Activated CD4-positive, CD25-positive, alpha-beta regulatory T cell treated with anti-CD3 and anti-CD28 coated beads, Interleukin-2, amount 50 U/mL, for 72 hours (primary cell): Measurements from ENCODE around the gene CPNE6.

Experiments used
- DNase-seq: peaks from one replicate; pipeline ENCODE4 v3.0.0; 2021

The CPNE6 gene

DNA sequence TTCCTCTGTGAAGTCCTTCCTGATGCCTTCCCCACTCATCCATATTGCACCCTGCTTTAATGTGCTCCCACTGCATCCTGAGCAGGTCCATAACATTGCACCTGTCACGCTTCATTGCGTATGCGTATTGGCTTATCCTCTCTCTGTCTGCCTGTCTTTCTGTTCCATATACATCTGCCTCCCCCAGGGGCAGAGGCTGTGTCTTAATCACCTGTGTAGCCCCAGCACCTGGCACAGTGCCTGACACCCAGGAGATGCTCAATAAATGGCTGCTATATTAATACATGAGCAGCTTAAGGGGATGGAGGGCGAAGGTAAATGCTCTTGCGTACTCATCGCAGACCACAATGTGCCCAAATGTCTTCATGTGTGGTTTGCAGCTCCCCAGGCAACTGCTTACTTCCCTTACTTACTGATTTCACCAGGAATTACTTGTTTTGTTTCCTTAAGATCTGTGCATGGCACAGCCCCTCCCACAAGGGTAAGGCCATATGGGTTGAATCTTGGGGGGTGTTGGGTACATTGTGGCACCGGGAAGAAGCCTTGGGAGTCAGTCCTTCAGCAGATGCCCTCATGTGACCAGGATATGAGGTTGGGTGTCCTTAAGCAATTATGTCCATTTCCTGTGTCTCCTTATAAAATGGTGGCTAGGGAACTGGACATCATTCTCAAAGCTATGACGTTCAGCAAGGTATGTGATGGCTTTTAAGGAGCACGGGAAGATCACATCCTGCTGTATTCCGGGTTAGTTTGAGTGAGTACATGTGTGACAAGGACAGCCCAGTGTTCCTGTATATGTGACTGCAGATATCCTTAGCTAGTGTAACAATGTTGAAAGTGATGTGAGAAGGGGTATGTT, 848 bp upstream of the CPNE6 start:
- no peak for DNase-seq

DNA sequence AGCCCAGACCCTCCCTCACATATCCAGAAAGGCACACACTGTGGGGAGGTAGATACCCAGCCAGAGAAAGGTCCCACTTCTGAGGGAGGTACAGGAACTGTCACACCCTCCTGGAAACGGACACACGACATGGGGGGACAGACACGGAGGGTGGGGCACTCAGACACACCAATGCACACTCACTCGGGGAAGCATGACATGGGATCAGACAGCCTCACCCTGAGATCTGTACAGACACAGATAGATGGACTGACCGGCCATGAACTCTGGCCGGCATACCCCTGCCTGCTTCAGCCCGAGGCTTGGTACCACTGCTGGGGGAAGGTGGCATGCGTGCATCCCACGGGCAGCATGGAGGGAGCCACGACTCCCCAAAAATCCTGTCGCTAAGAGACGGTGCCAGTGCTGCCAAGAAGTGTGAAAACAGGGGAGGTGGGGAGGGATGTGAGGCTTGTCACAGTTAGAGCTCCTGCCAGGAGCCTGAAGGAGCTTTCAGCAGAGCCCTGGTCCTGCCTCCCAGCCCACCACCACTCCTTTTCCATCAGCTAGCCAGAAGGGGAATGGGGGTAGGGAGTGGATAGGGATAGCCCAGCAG, 571 bp downstream of the CPNE6 start:
- DNase-seq, result no peak

DNA sequence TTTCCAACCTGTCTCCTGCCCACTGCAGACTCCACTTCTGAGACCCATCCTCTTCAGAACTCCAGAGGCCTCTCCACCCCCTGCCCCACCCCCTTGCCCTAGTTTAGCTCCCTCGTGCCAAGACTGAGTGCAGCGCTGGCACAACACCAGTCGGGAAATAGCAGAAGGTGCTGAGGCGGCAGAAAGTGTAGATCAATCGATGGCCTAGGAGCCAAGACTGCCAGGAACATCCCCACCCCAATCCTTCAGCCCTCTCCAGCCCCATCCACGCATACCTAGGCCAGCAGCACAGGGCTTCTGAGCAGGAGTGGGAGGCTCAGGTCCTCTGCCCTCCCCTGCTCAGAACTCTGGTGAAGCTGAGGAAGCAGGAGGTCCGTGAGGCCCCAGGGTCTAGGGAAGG, 1.1 kb downstream of the CPNE6 start:
- no peak for DNase-seq

DNA sequence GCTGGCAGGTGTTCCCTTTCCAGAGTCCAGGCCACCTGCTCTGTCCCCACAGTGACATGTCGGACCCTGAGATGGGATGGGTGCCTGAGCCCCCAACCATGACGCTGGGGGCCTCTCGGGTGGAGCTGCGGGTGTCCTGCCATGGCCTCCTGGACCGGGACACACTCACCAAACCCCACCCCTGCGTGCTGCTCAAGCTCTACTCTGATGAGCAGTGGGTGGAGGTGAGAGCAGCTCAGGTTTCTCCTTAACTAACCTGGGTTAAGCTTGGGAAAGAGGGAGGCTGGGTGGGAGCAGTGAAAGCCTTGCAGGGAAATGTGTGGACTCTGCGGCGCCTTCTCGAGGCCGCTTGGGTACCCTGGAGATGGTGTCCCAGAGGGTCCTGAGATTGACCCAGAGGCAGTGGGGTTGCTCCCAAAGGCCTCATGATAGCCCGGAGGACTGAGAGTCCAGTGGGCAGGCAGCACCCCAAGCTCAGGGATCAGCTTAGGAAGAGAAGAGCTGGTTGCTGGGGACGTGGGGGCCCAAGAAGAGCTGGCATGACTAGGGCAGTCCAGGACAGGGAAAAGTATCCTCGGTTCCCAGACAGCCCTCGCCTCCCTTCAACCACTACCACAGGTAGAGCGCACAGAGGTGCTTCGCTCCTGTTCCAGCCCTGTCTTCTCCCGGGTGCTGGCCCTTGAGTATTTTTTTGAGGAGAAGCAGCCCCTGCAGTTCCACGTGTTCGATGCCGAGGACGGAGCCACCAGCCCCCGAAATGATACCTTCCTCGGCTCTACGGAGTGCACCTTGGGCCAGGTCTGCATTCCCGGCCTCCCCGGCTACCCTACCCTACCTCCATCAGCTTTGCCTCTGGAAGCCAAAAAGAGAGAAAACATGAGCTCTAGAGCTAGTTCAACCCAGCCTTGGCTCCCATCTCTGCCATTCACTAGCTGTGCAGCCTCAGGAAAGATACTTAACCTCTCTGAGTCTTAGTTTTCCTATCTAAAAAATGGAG, 1.8 kb downstream of the CPNE6 start:
- DNase-seq, result no peak

DNA sequence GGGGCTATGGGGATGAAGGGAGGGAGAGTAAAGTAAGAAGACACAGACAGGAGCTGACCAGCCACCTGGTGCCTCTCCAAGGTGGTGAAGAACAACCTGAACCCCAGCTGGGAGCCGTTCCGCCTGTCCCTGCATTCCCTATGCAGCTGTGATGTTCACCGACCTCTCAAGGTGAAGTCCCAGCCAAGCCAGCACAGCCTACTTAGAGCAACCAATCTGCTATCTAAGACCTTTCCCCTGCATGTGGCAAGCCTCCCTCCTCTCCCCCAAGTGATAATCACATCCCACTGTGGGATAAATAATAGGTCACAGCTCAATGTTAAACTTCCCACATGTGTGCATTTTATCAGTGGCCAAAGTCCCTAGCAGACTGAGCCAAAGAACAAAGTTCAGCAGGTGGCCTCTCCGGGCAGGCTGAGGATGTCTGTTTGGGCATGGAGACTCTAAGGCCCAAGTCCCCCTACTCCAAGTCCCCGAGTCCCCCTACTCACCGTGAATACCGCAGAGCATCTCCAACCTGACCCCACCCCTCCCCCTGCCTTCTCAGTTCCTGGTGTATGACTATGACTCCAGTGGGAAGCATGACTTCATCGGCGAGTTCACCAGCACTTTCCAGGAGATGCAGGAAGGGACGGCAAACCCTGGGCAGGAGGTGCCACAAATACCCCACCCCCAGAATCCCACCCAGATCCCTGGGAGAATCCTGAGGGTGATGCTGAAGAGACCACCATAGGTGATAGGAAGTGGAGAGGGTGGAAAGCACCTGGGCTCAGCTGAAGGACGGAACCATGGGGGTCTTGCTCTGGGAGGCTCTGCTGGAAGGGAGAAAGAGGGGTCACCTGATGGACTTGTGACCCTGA, 3.5 kb downstream of the CPNE6 start:
- DNase-seq, result no peak

DNA sequence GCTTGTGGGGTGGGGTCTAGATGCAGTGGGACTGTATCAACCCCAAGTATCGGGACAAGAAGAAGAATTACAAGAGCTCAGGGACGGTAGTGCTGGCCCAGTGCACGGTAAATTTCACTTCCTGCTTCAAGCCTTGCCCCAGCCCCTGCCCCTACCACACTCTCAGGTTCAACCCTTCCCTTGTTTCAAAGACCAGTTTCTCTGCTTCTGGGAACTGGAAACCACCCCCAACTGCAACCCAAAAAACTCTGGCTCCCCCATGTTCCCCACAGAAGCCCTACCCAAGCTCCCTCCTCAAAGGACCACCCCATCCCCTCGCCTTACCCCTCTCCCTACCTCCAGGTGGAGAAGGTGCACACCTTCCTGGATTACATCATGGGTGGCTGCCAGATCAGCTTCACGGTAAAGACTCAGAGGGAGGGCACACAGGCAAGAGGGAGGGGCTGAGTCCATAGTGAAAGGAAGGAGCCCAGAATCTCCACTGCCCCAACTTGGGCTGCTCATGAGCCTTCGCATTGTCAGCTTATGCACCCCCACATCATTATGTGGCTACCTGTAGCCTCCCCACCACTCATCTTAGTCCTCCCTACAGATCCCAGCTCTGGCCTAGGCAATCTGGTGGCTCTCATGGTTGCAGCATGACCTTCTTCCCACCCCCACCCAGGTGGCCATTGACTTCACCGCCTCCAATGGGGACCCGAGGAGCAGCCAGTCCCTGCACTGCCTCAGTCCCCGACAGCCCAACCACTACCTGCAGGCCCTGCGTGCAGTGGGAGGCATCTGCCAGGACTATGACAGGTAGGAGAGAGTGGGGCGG, 4.3 kb downstream of the CPNE6 start:
- no peak for DNase-seq

DNA sequence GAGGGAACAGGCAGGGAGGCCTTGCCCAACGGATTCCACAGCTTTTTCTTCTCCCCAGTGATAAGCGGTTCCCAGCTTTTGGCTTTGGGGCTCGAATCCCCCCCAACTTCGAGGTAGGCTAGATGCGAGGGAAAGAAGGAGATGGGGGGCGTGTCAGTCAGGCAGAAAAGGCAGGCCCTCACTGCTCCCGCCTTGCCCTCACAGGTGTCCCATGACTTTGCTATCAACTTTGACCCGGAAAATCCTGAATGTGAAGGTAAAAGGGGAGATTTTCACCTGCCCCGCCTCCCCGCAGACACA, 4.9 kb downstream of the CPNE6 start:
- DNase-seq, result no peak

DNA sequence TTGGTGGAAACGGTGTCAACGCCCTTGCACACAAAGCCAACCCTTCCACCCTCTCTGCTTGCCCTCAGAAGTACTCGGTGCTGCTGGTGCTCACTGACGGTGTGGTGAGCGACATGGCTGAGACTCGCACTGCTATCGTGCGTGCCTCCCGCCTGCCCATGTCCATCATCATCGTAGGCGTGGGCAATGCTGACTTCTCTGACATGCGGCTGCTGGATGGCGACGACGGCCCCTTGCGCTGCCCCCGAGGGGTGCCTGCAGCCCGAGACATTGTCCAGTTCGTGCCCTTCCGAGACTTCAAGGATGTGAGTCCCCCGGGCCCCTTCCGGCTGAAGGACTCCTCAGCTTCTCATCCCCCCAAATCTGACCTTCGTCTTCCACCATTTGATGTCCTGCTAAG, 5.7 kb downstream of the CPNE6 start:
- DNase-seq, result no peak

DNA sequence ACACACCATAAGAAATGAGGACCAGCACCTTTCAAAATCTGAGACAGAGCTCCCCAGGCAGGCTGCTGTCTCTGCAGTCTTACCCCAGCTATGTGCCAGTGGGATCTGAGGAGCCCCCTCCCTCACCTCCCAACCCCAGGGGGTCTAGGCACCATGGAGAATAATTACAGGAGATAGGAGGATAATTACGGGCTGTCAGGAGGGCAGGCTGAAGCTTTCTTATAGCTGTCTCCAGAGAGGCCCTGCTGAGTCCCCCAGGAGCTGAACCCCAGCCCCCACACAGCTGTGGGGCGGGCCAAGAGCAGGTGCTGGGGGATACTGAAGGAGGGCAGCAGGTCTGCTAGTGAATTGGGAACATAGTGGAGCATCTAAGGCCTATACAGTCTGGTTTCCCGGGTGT, 6.8 kb downstream of the CPNE6 start:
- no peak for DNase-seq

DNA sequence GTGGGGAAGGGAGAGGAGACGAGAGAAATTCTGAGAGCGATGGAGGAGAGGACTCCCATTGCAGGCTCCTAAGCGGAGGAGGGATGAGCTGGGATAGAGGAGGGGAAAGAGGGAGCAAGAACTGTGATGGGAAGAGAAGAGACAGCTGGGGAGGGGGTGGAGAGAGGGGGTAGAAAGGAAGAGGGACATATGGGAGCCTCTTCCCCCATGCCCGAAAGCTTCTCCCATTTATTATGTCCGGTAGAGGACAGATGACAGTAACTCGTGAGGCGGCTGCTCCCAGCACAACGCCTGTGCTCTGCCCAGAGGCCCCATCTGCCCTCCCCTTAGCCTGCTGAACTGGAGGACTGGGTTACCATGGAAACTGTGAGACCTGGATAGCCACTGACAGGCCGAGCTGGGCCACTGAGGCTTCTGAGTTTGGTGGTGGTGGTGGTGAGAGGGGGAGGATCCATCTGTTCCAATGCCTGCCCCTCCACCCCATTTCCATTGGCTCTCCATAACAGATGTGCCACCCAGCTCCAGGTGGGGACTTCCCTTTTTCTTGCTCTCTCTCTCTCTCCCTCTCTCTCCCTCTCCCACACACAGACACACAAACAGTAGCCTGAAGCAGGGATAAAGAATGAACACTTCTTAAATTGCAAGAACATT, 8.3 kb downstream of the CPNE6 start:
- no peak for DNase-seq

DNA sequence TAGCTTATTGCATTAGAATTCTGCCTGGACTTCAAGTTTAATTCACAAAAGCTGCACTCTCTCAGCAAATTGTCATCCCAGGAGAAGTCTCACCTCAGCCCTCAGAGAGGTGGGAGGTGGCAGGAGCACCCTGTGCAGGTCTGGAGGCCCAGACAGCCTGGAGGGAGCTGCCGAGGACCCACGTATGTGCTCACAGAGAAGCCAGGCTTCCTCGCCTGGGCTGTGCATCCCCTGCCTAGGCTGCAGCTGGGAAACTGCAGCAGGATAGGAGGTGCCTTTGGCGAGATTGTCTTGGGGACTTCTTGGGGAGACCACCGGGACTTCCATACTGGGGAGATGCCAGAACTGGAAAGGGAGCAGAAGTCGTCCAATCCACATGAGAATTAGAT, 8.8 kb downstream of the CPNE6 start:
- no peak for DNase-seq

DNA sequence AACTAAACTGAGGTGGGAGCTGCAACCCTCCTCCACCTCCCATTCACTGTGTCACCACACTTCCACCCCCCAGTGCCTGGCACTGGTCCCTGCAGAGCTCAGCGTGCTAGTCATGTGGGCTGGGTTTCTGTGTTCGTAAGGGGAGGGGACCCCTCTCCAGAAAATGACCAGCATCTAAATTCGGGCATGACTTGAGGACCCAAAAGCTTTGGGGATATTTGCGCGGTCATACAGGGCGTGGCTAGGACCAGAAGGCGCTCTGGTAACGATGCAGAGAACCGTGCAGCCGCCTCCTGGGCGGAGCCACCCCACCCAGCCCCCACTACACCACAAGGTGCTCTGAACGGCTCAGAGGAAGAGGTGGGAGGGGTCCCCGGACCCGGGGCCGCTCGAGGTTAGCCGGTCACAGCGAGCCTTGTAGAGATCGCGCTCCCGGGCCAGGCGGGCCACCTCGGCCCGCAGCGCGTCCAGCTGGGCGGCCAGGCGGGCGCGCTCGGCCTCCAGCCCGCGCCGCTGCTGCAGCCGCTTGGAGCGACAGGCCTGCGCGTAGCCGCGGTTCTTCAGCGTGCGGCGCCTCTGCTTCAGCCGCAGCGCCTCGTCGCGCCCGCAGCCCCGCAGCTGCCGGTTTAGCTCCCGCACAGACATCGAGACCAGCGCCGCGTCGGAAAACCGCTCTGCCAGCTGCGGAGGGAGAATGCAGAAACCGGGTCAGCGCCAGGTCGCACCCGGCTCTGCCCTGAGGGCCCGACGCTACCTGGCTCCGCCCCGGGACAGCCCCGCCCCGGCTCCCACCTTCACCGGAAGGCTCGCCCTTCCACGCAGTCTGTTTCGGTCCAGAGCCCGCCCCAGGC, 9.8 kb downstream of the CPNE6 start:
- DNase-seq, result peak; percentile 74

DNA sequence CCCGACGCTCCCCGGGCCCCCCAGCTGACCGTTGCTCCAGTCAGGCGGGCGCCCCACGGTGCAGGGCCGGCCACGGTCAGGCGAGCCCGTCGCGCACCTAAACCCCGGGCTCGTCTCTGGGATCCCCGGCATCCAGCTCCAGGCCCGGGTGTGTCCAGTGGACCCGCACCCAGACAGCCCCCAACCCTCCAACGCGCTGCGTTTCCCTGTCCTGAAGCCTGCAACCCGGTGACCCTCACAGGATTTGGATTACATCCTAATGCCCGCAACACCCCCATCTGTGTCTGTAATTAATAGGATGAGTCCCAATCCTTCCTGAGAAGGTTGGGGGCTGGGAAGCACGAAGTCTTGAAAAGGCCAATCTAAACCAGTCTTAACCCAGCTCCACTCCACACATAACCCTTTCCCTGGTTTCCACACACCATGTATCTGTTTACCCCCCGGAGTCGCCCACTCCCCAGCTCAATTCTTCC, 10.4 kb downstream of the CPNE6 start:
- no peak for DNase-seq

DNA sequence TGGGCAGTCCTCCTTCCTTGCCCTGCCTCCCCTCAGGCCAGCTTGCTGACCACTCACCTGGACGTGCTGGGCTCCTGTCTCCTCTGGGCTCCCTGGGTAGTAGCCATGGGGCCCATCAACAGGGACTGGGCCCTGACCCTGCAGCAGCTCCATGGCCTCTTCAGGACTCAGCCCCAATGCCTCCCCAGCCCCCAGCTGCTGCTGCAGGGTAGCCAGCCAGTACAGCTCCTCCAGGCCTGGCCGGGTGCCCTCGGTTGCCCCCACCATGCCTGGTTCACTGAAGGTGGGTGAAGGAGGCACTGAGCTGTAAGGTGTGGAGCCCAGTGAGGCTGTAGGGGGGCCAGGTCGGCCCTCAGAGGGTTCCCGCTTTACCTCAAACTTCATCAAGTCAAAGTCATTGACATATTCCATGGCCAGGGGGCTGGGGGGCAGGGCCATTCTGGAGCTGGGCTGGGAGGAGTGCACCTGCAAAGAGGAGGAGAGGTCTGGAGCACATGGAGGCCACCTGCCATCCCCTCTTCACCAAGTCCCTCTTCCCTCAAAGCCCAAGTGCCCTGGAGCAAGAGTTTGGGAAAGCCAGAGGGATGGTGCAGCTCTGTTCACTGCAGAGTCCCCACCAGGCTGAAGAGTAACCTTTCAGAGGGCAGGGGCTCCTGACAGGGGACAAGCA, 11.2 kb downstream of the CPNE6 start:
- DNase-seq, result no peak

DNA sequence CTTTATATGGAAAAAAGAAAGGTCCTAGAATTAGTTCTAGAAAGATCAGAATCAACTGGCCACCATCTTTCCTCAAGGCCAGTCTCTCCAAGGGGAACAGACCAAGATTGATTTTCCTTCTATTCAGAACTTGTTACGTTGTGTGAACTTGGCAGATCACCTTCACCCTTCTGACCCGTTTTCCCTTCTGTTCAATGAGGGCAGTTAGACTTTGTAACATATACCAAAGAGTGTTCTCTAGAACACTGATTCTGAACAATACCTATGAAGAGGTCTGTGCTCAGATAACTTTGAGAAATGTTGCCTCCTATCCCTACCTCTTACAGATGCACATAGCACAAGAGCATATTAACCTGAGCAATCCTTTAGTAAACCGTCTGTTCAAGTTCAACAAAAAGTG, 12.1 kb downstream of the CPNE6 start:
- no peak for DNase-seq

DNA sequence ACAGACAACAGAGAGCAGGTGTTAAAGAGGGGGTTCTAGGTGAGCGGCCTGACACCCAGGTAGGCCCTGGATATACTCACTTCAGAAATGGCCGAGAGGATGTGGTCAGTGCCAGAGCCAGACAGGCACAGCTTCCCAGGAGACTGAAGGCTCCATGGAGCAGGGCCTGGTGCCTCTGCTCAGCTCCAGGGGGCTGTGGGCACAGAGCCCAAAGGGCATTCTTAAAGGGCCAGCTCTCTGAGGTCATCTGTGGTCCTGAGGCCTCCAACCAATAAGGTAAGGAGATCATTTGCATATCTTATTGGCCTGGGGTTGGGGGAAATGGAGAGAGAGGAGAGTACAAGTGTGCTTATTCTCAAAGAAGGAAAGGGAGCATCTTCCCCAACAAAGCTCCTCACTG, 13.1 kb downstream of the CPNE6 start:
- no peak for DNase-seq

DNA sequence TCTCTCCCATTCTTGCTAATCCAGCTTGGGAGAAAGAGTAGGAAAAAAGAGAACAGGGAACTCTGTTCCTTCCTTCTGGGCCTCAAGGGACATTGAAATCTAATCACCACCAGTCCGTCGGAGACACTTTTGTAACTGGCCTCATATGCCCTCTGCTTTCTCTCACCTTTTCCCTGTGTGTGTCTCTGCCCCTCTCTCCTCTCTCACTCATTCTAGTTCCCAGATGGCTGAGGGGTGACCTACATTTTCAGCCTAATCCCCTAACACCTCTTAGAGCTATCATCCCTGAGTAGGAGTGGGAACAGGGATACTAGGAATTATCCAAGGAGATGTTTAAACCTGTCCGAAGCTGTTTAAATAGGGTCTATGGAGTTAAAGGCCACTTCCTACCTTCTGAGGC, 13.9 kb downstream of the CPNE6 start:
- no peak for DNase-seq

DNA sequence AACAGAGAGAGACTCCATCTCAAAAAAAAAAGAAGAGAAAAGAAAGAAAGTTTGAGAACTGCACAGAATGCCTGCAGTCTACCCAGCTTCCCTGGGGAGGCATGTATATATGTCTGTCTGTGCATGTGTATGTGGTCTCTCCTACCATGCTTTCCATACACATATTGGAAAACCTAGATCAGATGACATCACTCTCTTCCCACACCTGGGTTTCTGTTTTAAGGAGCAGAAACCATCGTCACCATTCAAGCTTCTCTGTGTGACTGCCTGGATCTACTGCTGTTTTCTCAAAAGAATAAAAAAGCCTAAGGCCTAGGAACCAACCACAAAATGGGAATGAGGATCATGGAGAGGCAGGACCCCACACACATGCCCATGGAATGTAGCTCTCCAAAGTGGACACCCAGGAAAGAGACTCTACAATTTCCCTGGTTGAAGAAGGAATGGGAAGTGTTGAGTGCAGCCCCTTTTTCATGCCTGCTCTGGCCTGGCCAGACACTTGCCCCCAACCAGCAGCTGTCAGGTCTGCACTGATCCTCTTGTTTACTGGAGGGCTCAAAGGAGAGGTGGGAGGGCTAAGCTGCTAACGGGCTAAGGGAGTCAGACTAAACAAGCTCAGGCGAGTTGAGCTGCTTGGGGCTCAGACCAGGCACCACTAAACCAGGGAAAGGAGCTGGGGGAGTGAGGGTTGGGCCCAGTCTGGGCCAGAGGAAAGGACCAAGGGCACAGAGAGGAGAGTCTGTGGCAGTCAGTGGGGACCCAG, 15.0 kb downstream of the CPNE6 start:
- DNase-seq, result no peak

DNA sequence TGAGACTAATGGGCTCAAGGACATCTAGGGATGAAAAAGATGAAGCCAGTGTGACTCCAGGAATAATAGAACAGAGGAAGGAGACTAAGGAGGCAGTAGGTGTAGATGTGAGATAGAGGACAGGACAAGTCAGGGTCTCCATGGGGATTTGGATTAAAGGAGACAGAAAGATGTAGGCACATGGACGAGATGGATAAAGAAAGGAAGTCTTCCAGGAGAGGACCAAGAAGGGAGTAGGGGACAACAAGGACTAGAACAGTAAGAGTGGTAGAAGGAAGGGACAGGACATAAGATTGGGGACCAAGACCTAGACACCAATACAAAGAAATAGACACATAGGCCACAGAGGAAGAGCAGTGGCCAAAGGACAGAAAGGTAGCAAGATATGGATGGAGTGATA, 15.6 kb downstream of the CPNE6 start:
- DNase-seq, result no peak
